HG03558 (cell line): ENCODE measurements around the gene ZNF219.

Source experiments
- ATAC-seq: cut with Tn5 transposase; IDR thresholded peaks from one replicate; pipeline ENCODE4 v1.9.1; 2021; ENCODE audit warnings: moderate number of reproducible peaks; ENCODE audit not compliant: unreplicated experiment; ENCODE audit errors: extremely low read depth

Gene ZNF219

GRCh38 chr14:21070083-21070609 is 28.3 kb downstream of the ZNF219 start, which contains the start of gene ARHGEF40:
Gene ARHGEF40, plus strand, starts transcription at chr14:21070304. Its CDS starts 93 bp downstream, at chr14:21070397.
- ATAC-seq, result no peak

- no peak for ATAC-seq
Observed at GRCh38 chr14:21069388-21070082, 28.9 kb downstream of the ZNF219 start.

GRCh38 chr14:21068521-21069387 is 29.7 kb downstream of the ZNF219 start:
- no peak for ATAC-seq

- ATAC-seq, result no peak
Observed at GRCh38 chr14:21066882-21067502, 31.5 kb downstream of the ZNF219 start.

- no peak for ATAC-seq
Observed at GRCh38 chr14:21063479-21063878, 35.0 kb downstream of the ZNF219 start.

GRCh38 chr14:21061347-21061668 is 37.1 kb downstream of the ZNF219 start:
- no peak for ATAC-seq

GRCh38 chr14:21060614-21061346 is 37.7 kb downstream of the ZNF219 start:
- ATAC-seq, result no peak

GRCh38 chr14:21059842-21060613 is 38.4 kb downstream of the ZNF219 start:
- no peak for ATAC-seq

GRCh38 chr14:21058903-21059302 is 39.6 kb downstream of the ZNF219 start:
- ATAC-seq, result no peak

- ATAC-seq, result no peak
Observed at GRCh38 chr14:21057803-21058675, 40.4 kb downstream of the ZNF219 start, which contains the start of gene RNASE8. Gene RNASE8, plus strand, starts transcription at chr14:21057822. Its CDS starts 71 bp downstream, at chr14:21057893.

GRCh38 chr14:21056520-21057163 is 41.8 kb downstream of the ZNF219 start:
- no peak for ATAC-seq

- no peak for ATAC-seq
Observed at GRCh38 chr14:21055432-21056117, 42.9 kb downstream of the ZNF219 start.

GRCh38 chr14:21054768-21055145 is 43.7 kb downstream of the ZNF219 start:
- ATAC-seq, result no peak

GRCh38 chr14:21054123-21054767 is 44.2 kb downstream of the ZNF219 start:
- no peak for ATAC-seq

- no peak for ATAC-seq
Observed at GRCh38 chr14:21053184-21054122, 45.0 kb downstream of the ZNF219 start.

GRCh38 chr14:21050597-21050996 is 47.9 kb downstream of the ZNF219 start:
- ATAC-seq, result no peak
